Endothelial cell of umbilical vein (primary cell): ENCODE data around the gene SLC12A2. TPM values are rescaled to one million over a fixed set of nuclear protein-coding genes. Genes with fewer than 3 reads are reported as not detected.

Experiments used
- BruUV-seq: library from RNA; stranded (reverse); fragments of 400-500 nt; replicated peaks from 2 replicates; lab custom pipeline; 2021; lab: Mats Ljungman, UMichigan
- CTCF ChIA-PET: fragments of 300-600, 350-600 bp; sonication (Branson Sonifier 250); formaldehyde crosslinking; loops from one replicate; lab custom pipeline; 2021; ENCODE audit warnings: antibody characterized with exemption, inconsistent platforms; lab: Charles Lee
- POLR2A ChIA-PET: fragments of 300-600, 350-600 bp; sonication (Branson Sonifier 250); formaldehyde crosslinking; loops from one replicate; lab custom pipeline; 2021; ENCODE audit warnings: antibody characterized with exemption, inconsistent platforms; lab: Charles Lee
- DNase-seq: peaks from one replicate; pipeline ENCODE4 v3.0.0-alpha.2; 2011; ENCODE audit warnings: low read depth, low spot score
- FAIRE-seq: peaks from 2 replicates; lab custom pipeline; 2011; peaks lifted over from hg19 to GRCh38; lab: Jason Lieb, UNC
- H2AFZ ChIP-seq: 2 replicates; pipeline ENCODE4 v1.6.0; 2012; ENCODE audit warnings: low read depth, low read length, control low read depth, inconsistent platforms
- H3K27ac ChIP-seq: 2 replicates; pipeline ENCODE4 v1.5.1; 2011; ENCODE audit warnings: low read depth, mild to moderate bottlenecking, control low read depth, low read length, moderate library complexity; ENCODE audit not compliant: insufficient read depth
- H3K27me3 ChIP-seq, 2 experiments: 2 replicates each; pipeline versions ENCODE4 v1.6.0 to v1.6.1; 2011; ENCODE audit warnings: low read length in 2 of 2, mixed read lengths in 1 of 2; ENCODE audit not compliant: control insufficient read depth in 2 of 2, insufficient read depth in 2 of 2
- H3K36me3 ChIP-seq, 2 experiments: 2 replicates in 1 of 2; 3 replicates in 1 of 2; pipeline ENCODE4 v1.5.1; 2011; ENCODE audit warnings: low read length in 2 of 2, mild to moderate bottlenecking in 1 of 2, moderate library complexity in 1 of 2; ENCODE audit not compliant: control insufficient read depth in 2 of 2, insufficient read depth in 2 of 2; ENCODE audit errors: extremely low read depth in 1 of 2
- H3K4me1 ChIP-seq: 3 replicates; pipeline ENCODE4 v1.5.1; 2011; ENCODE audit warnings: mild to moderate bottlenecking, low read length; ENCODE audit not compliant: control insufficient read depth, insufficient read depth; ENCODE audit errors: extremely low read depth
- H3K4me2 ChIP-seq: 2 replicates; pipeline ENCODE4 v1.6.1; 2011; ENCODE audit warnings: low read length, control low read depth, mixed read lengths; ENCODE audit not compliant: insufficient read depth
- H3K4me3 ChIP-seq, 3 experiments: fragments of 200-600 bp in 1 of 3; sonication (generic), shearing (Covaris generic) in 1 of 3; replicated peaks in 1 of 3; 2 replicates each; pipeline ENCODE4 v1.5.1; 2011 to 2016; ENCODE audit warnings: control low read depth in 3 of 3, low read length in 3 of 3, mild to moderate bottlenecking in 2 of 3, inconsistent platforms in 1 of 3, low read depth in 1 of 3, moderate library complexity in 1 of 3; ENCODE audit not compliant: insufficient read depth in 1 of 3
- H3K79me2 ChIP-seq: 2 replicates; pipeline ENCODE4 v1.6.0; 2012; ENCODE audit warnings: low read length, inconsistent platforms; ENCODE audit not compliant: control insufficient read depth, insufficient read depth
- H3K9ac ChIP-seq: replicated peaks from 2 replicates; pipeline ENCODE3; 2011; ENCODE audit warnings: low read length, control low read depth; ENCODE audit not compliant: insufficient read depth; ENCODE audit errors: extremely low read depth
- H3K9me1 ChIP-seq: replicated peaks from 3 replicates; pipeline ENCODE4 v1.6.0; 2011; ENCODE audit warnings: mild to moderate bottlenecking, low read length; ENCODE audit not compliant: control insufficient read depth, insufficient read depth; ENCODE audit errors: extremely low read depth
- H3K9me3 ChIP-seq: replicated peaks from 2 replicates; pipeline ENCODE4 v1.5.1; 2012; ENCODE audit warnings: low read length, inconsistent platforms; ENCODE audit not compliant: control insufficient read depth, insufficient read depth
- H4K20me1 ChIP-seq: replicated peaks from 2 replicates; pipeline ENCODE3; 2011; ENCODE audit warnings: mild to moderate bottlenecking, low read length; ENCODE audit not compliant: control insufficient read depth, insufficient read depth; ENCODE audit errors: extremely low read depth
- CTCF ChIP-seq, 2 donors: IDR thresholded peaks; 1 replicate in 1 of 2; 2 replicates in 1 of 2; pipeline ENCODE4 v1.5.1; 2011; ENCODE audit warnings: low read length in 2 of 2, mild to moderate bottlenecking in 2 of 2, moderate library complexity in 2 of 2, control low read depth in 1 of 2, inconsistent platforms in 1 of 2, low read depth in 1 of 2; ENCODE audit not compliant: insufficient read depth in 1 of 2; ENCODE audit errors: extremely low read depth in 1 of 2
- EZH2 ChIP-seq: IDR thresholded peaks from 2 replicates; pipeline ENCODE4 v1.6.1; 2012; ENCODE audit warnings: borderline replicate concordance, low read depth, mild to moderate bottlenecking, moderate library complexity, low read length, inconsistent platforms; ENCODE audit not compliant: severe bottlenecking
- FOS ChIP-seq: IDR thresholded peaks from 2 replicates; pipeline ENCODE4 v1.6.1; 2011; ENCODE audit warnings: mild to moderate bottlenecking, low read length, moderate library complexity, borderline replicate concordance; ENCODE audit not compliant: insufficient read depth
- GATA2 ChIP-seq: IDR thresholded peaks from 2 replicates; pipeline ENCODE4 v1.7.0; 2011; ENCODE audit warnings: low read depth, mild to moderate bottlenecking, moderate library complexity, mixed read lengths, low read length; ENCODE audit not compliant: insufficient read length, insufficient read depth
- MYC ChIP-seq: IDR thresholded peaks from one replicate; pipeline ENCODE4 v1.6.1; 2011; ENCODE audit warnings: mild to moderate bottlenecking, low read depth, low read length
- POLR2A ChIP-seq: IDR thresholded peaks from 2 replicates; pipeline ENCODE4 v1.6.1; 2012; ENCODE audit warnings: low read depth, mild to moderate bottlenecking, control low read depth, low read length
- POLR2AphosphoS5 ChIP-seq: IDR thresholded peaks from 2 replicates; pipeline ENCODE4 v1.6.1; 2012; ENCODE audit warnings: low read depth, mild to moderate bottlenecking, control low read depth, low read length, moderate library complexity; ENCODE audit not compliant: insufficient read depth
- dilution Hi-C: fragments of 300-500 bp; cut with MboI; formaldehyde crosslinking; loops from one replicate; pipeline ENCODE4 v1.15.0; 2019; ENCODE audit warnings: low sequenced_read_pairs; ENCODE audit not compliant: extremely low pct_ligation_motif_present
- intact Hi-C: fragments of 100-400 bp; cut with micrococcal nuclease; formaldehyde crosslinking; loops from one replicate; pipeline ENCODE4 v1.10.0; 2022
- polyA plus RNA-seq, 4 experiments: library from polyadenylated mRNA; depleted of rRNA in 3 of 4; stranded (reverse) in 3 of 4; unstranded in 1 of 4; fragments of >200 nt; gene quantifications; 2 replicates each; pipeline versions ENCODE4 v1.2.1 to v1.2.3, GENCODE V29; 2011 to 2012; ENCODE audit warnings: missing spikeins in 1 of 4
- total RNA-seq: library from RNA; stranded (reverse); gene quantifications from 2 replicates; pipeline ENCODE4 v1.2.3, GENCODE V29; 2021
- TF ChIP-seq, protein P1 (sequence below): IDR thresholded peaks from 2 replicates; pipeline ENCODE4 v1.6.1; 2011; ENCODE audit not compliant: insufficient read depth, insufficient read length

Gene SLC12A2
- total and polyA plus RNA-seq, 2 donors (not counting 3 experiments of a cell fraction or from before 2014, with no cell fraction given), result 11.0 to 59.5 TPM

GRCh38 chr5:128234928-128235641, 151.5 kb downstream of the SLC12A2 start:
- H3K9ac ChIP-seq, result no peak overlapping the region
- peaks cover 2% of the 10 kb centered on the region in 2 experiments for H3K27me3 ChIP-seq
- H2AFZ ChIP-seq, result no peak overlapping the region
- CTCF ChIA-PET, result no interaction called here
- no peak overlapping the region for H3K4me2 ChIP-seq
- intact Hi-C loops (no loop called here), dilution Hi-C loops (no loop called here)
- no peaks in the 10 kb centered on the region for H3K4me1 ChIP-seq
- POLR2A ChIA-PET, result no interaction called here
- FAIRE-seq, result no peak
- no peak for TF ChIP-seq POLR2AphosphoS5
- TF ChIP-seq GATA2, result no peak
- no peak for TF ChIP-seq FOS
- TF ChIP-seq EZH2, result no peak
- no peak for TF ChIP-seq CTCF (IDR thresholded peaks at IDR 0.05; ENCODE audit: extremely low read depth in 1 of 2, insufficient read depth in 1 of 2, low read depth in 1 of 2, low read length in 2 of 2)
- TF ChIP-seq, protein P1, sequence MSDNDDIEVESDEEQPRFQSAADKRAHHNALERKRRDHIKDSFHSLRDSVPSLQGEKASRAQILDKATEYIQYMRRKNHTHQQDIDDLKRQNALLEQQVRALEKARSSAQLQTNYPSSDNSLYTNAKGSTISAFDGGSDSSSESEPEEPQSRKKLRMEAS, result no peak
- TF ChIP-seq MYC, result no peak
- no peak for TF ChIP-seq POLR2A
- no peaks in the 10 kb centered on the region for H3K9me3 ChIP-seq
- H3K79me2 ChIP-seq, result no peaks in the 10 kb centered on the region
- DNase-seq, result no peak
- no peaks in the 10 kb centered on the region for H4K20me1 ChIP-seq
- H3K27ac ChIP-seq, result no peak overlapping the region
- H3K9me1 ChIP-seq, result no peaks in the 10 kb centered on the region
- no TSS peak for BruUV-seq
- no peaks in the 10 kb centered on the region for H3K36me3 ChIP-seq
- H3K4me3 ChIP-seq, result no peak overlapping the region
